Astrocyte (in vitro differentiated cells and primary cell): ENCODE results near the gene TNIP1. TPM values are rescaled to one million over a fixed set of nuclear protein-coding genes. Genes with fewer than 3 reads are reported as not detected.
A peak's percentile ranks its signal among the peaks of the same experiment; 100 is the strongest.

Source experiments
- DNase-seq: peaks from one replicate; pipeline ENCODE4 v3.0.0-alpha.2; 2010; ENCODE audit warnings: low read depth
- FAIRE-seq: peaks from 2 replicates; lab custom pipeline; 2011; peaks lifted over from hg19 to GRCh38; lab: Jason Lieb, UNC
- H2AFZ ChIP-seq: 2 replicates; pipeline ENCODE4 v1.6.0; 2012; ENCODE audit warnings: low read depth, low read length, inconsistent platforms
- H3K27ac ChIP-seq: 2 replicates; pipeline ENCODE4 v1.5.1; 2011; ENCODE audit warnings: low read depth, low read length, inconsistent platforms
- H3K27me3 ChIP-seq: 2 replicates; pipeline ENCODE4 v1.6.0; 2011; ENCODE audit warnings: low read length, inconsistent platforms; ENCODE audit not compliant: insufficient read depth
- H3K36me3 ChIP-seq: 2 replicates; pipeline ENCODE4 v1.5.1; 2011; ENCODE audit warnings: low read length, inconsistent platforms; ENCODE audit not compliant: insufficient read depth
- H3K4me1 ChIP-seq: 2 replicates; pipeline ENCODE4 v1.5.1; 2011; ENCODE audit warnings: low read length, inconsistent platforms; ENCODE audit not compliant: insufficient read depth
- H3K4me2 ChIP-seq: 2 replicates; pipeline ENCODE4 v1.6.0; 2012; ENCODE audit warnings: low read length, inconsistent platforms
- H3K4me3 ChIP-seq: 2 replicates; pipeline ENCODE4 v1.5.1; 2011; ENCODE audit warnings: low read depth, mild to moderate bottlenecking, low read length, inconsistent platforms; ENCODE audit not compliant: insufficient read depth
- H3K79me2 ChIP-seq: 2 replicates; pipeline ENCODE4 v1.6.0; 2012; ENCODE audit warnings: mild to moderate bottlenecking, low read length, inconsistent platforms; ENCODE audit not compliant: insufficient read depth
- H3K9ac ChIP-seq: 2 replicates; pipeline ENCODE4 v1.6.0; 2012; ENCODE audit warnings: mild to moderate bottlenecking, low read length, inconsistent platforms
- H3K9me3 ChIP-seq: 2 replicates; pipeline ENCODE4 v1.5.1; 2012; ENCODE audit warnings: low read depth, mild to moderate bottlenecking, low read length, inconsistent platforms; ENCODE audit not compliant: insufficient read depth
- H4K20me1 ChIP-seq: 2 replicates; pipeline ENCODE4 v1.6.0; 2012; ENCODE audit warnings: low read length, inconsistent platforms; ENCODE audit not compliant: insufficient read depth
- H3K27ac Mint-ChIP-seq: one replicate; pipeline ENCODE4 v1.8.0; 2021; ENCODE audit warnings: mild to moderate bottlenecking, mixed read lengths; ENCODE audit not compliant: unreplicated experiment
- H3K27me3 Mint-ChIP-seq: one replicate; pipeline ENCODE4 v1.8.0; 2021; ENCODE audit warnings: low read depth, mixed read lengths; ENCODE audit not compliant: unreplicated experiment
- H3K36me3 Mint-ChIP-seq: one replicate; pipeline ENCODE4 v1.8.0; 2021; ENCODE audit warnings: low read depth, mixed read lengths; ENCODE audit not compliant: unreplicated experiment
- H3K4me1 Mint-ChIP-seq: one replicate; pipeline ENCODE4 v1.8.0; 2021; ENCODE audit warnings: low read depth, mixed read lengths; ENCODE audit not compliant: unreplicated experiment
- H3K4me3 Mint-ChIP-seq: one replicate; pipeline ENCODE4 v1.8.0; 2021; ENCODE audit warnings: mild to moderate bottlenecking, moderate library complexity, mixed read lengths; ENCODE audit not compliant: unreplicated experiment
- H3K9me3 Mint-ChIP-seq: one replicate; pipeline ENCODE4 v1.8.0; 2021; ENCODE audit warnings: mild to moderate bottlenecking, mixed read lengths; ENCODE audit not compliant: unreplicated experiment
- EZH2 ChIP-seq: IDR thresholded peaks from 2 replicates; pipeline ENCODE4 v1.6.1; 2012; ENCODE audit warnings: mild to moderate bottlenecking, low read length, inconsistent platforms; ENCODE audit not compliant: insufficient read depth
- total RNA-seq: library from RNA; stranded (reverse); gene quantifications from 2 replicates; pipeline ENCODE4 v1.2.1, GENCODE V29; 2021
- TF ChIP-seq, protein P1 (sequence below): IDR thresholded peaks from 2 replicates; pipeline ENCODE4 v1.5.1; 2011; ENCODE audit warnings: low read depth, mild to moderate bottlenecking, inconsistent platforms, low read length, moderate library complexity; ENCODE audit not compliant: insufficient read depth

TNIP1 gene
- total RNA-seq, 1 donor from 2014 or later: 119 TPM

GRCh38 chr5:151025250-151025606, 55.6 kb downstream of the TNIP1 start:
- Mint-ChIP-seq H3K4me3 (no peak overlapping the region), H3K27ac (no peak overlapping the region), H3K9me3 (peaks cover 2% of the 10 kb centered on the region), H3K36me3 (peaks cover 39% of the 10 kb centered on the region), H3K4me1 (peaks cover 7% of the 10 kb centered on the region), H3K27me3 (no peaks in the 10 kb centered on the region)
- Histone ChIP-seq H3K4me1 (peaks cover 8% of the 10 kb centered on the region), H3K4me2 (no peak overlapping the region), H3K9me3 (no peaks in the 10 kb centered on the region), H4K20me1 (no peaks in the 10 kb centered on the region), H3K79me2 (no peaks in the 10 kb centered on the region), H3K27ac (no peak overlapping the region), H3K27me3 (no peaks in the 10 kb centered on the region), H2AFZ (no peak overlapping the region), H3K4me3 (no peak overlapping the region), H3K9ac (no peak overlapping the region), H3K36me3 (peaks cover 19% of the 10 kb centered on the region)
- no peak for FAIRE-seq
- TF ChIP-seq, protein P1, sequence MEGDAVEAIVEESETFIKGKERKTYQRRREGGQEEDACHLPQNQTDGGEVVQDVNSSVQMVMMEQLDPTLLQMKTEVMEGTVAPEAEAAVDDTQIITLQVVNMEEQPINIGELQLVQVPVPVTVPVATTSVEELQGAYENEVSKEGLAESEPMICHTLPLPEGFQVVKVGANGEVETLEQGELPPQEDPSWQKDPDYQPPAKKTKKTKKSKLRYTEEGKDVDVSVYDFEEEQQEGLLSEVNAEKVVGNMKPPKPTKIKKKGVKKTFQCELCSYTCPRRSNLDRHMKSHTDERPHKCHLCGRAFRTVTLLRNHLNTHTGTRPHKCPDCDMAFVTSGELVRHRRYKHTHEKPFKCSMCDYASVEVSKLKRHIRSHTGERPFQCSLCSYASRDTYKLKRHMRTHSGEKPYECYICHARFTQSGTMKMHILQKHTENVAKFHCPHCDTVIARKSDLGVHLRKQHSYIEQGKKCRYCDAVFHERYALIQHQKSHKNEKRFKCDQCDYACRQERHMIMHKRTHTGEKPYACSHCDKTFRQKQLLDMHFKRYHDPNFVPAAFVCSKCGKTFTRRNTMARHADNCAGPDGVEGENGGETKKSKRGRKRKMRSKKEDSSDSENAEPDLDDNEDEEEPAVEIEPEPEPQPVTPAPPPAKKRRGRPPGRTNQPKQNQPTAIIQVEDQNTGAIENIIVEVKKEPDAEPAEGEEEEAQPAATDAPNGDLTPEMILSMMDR: no peak
- TF ChIP-seq EZH2: no peak
- no peak for DNase-seq

DNA sequence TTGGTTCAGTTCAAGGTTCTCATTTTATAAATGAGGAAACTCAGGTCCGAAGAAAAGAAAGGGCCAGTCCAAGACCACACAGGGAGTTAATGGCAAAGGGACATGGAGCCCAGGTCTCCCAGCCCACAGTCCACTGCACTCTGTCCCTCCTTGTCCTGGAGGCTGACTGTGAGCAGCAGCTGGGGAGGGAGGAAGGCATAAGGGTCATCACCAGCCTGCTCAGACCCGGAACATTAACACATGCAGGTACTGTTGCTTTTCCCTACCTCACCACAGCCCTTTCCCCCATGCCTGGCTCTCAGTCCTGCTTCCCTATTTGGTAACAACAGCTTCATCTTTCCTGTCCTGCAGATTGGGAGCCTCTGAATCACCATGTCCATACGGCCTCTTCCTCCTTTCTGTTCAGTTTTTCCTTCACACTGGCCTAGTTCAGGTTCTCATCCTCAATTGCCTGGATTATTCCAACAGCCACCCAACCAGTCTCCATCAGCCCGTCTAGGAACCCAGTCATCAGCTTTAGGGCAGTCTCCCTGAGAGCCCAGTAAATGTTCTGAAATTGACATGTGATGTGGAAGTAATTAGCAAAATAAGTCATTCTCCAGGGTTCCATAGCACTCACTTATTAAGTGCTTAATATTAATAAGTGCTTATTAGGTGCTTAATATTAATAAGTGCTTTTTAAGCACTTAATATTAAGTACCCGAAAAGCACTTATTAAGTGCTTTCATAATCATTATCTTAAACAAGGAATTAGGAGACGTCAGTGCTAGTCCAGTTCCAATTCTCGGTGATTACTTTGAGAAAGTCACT, 56.2 kb downstream of the TNIP1 start:
- no peak for DNase-seq
- H3K4me3 ChIP-seq: no peak overlapping the region
- no peaks in the 10 kb centered on the region for H3K27me3 ChIP-seq
- FAIRE-seq: no peak
- no peak overlapping the region for H2AFZ ChIP-seq
- Mint-ChIP-seq H3K4me3 (no peak overlapping the region), H3K27ac (peak overlapping the region; percentile 13), H3K27me3 (no peaks in the 10 kb centered on the region), H3K36me3 (peaks cover 37% of the 10 kb centered on the region), H3K9me3 (peaks cover 2% of the 10 kb centered on the region), H3K4me1 (peaks cover 7% of the 10 kb centered on the region)
- no peaks in the 10 kb centered on the region for H4K20me1 ChIP-seq
- H3K4me1 ChIP-seq: peaks cover 10% of the 10 kb centered on the region
- no peak overlapping the region for H3K4me2 ChIP-seq
- H3K36me3 ChIP-seq: peaks cover 17% of the 10 kb centered on the region
- H3K79me2 ChIP-seq: no peaks in the 10 kb centered on the region
- H3K9ac ChIP-seq: no peak overlapping the region
- no peak for TF ChIP-seq EZH2
- TF ChIP-seq, protein P1: no peak
- H3K9me3 ChIP-seq: no peaks in the 10 kb centered on the region
- H3K27ac ChIP-seq: no peak overlapping the region

- Histone ChIP-seq H3K4me2 (no peak overlapping the region), H2AFZ (no peak overlapping the region), H3K4me1 (peaks cover 10% of the 10 kb centered on the region), H3K9ac (no peak overlapping the region), H4K20me1 (no peaks in the 10 kb centered on the region), H3K27me3 (no peaks in the 10 kb centered on the region), H3K79me2 (no peaks in the 10 kb centered on the region), H3K27ac (no peak overlapping the region), H3K36me3 (peaks cover 9% of the 10 kb centered on the region), H3K9me3 (no peaks in the 10 kb centered on the region), H3K4me3 (no peak overlapping the region)
- Mint-ChIP-seq H3K4me3 (no peak overlapping the region), H3K9me3 (peaks cover 2% of the 10 kb centered on the region), H3K4me1 (peaks cover 7% of the 10 kb centered on the region), H3K36me3 (peaks cover 32% of the 10 kb centered on the region), H3K27ac (no peak overlapping the region), H3K27me3 (no peaks in the 10 kb centered on the region)
- DNase-seq (peak; percentile 66), FAIRE-seq (no peak)
- TF ChIP-seq, protein P1: no peak
- no peak for TF ChIP-seq EZH2
These were observed 57.2 kb downstream of the TNIP1 start for GRCh38 chr5:151023651-151024050.
